Measurements from ENCODE around the gene RPH3AL. TPM values are rescaled to one million over a fixed set of nuclear protein-coding genes. Genes with fewer than 3 reads are reported as not detected.

The RPH3AL gene
- polyA plus RNA-seq, 1 experiment, result 4.0 TPM

- no peak for TF ChIP-seq CTCF (IDR thresholded peaks at IDR 0.05; ENCODE audit: insufficient read depth, low read depth, low read length)
- H3K4me3 ChIP-seq (ENCODE audit: low read depth, low read length), result no peak overlapping the region
- CTCF ChIA-PET, result no interaction called here
- no peaks in the 10 kb centered on the region for H3K27me3 ChIP-seq (ENCODE audit: control insufficient read depth, insufficient read depth, low read length)
- POLR2A ChIA-PET, result no interaction called here
- no peaks in the 10 kb centered on the region for H3K36me3 ChIP-seq (ENCODE audit: control insufficient read depth, insufficient read depth, low read length)
- no peak for DNase-seq (ENCODE audit: low read depth)
These were observed 4.2 kb upstream of the RPH3AL start for GRCh38 chr17:356671-357434.

GRCh38 chr17:354651-355556 is 2.3 kb upstream of the RPH3AL start:
- POLR2A ChIA-PET, result no interaction called here
- H3K36me3 ChIP-seq (ENCODE audit: control insufficient read depth, insufficient read depth, low read length), result no peaks in the 10 kb centered on the region
- H3K4me3 ChIP-seq (ENCODE audit: low read depth, low read length), result no peak overlapping the region
- no peak for TF ChIP-seq CTCF (IDR thresholded peaks at IDR 0.05; ENCODE audit: insufficient read depth, low read depth, low read length)
- CTCF ChIA-PET, result interaction anchor here (0.6 kb wide), 1 partner anchor 149 kb away, joined by 3 read pairs; no protein-coding TSS in a partner anchor
- no peaks in the 10 kb centered on the region for H3K27me3 ChIP-seq (ENCODE audit: control insufficient read depth, insufficient read depth, low read length)
- DNase-seq (ENCODE audit: low read depth), result no peak

DNA sequence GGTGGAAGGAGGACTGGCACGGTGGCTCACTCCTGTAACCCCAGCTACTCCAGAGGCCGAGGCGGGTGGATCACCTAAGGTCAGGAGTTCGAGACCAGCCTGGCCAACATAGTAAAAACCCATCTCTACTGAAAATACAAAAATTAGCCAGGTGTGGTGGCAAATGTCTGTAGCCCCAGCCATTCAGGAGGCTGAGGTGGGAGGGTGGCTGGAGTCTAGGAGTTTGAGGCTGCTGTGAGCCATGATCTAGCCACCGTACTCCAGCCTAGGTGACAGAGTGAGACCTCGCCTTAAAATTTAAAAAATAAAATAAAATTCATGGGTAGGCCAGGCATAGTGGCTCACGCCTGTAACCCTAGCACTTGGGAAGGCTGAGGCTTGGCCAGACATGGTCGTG is 1.2 kb upstream of the RPH3AL start:
- no peak overlapping the region for H3K4me3 ChIP-seq (ENCODE audit: low read depth, low read length)
- no peaks in the 10 kb centered on the region for H3K36me3 ChIP-seq (ENCODE audit: control insufficient read depth, insufficient read depth, low read length)
- no peaks in the 10 kb centered on the region for H3K27me3 ChIP-seq (ENCODE audit: control insufficient read depth, insufficient read depth, low read length)
- no peak for TF ChIP-seq CTCF (IDR thresholded peaks at IDR 0.05; ENCODE audit: insufficient read depth, low read depth, low read length)
- no peak for DNase-seq (ENCODE audit: low read depth)
- POLR2A ChIA-PET, result no interaction called here
- CTCF ChIA-PET, result interaction anchor here (0.6 kb wide), 1 partner anchor 14 kb away, joined by 3 read pairs; no protein-coding TSS in a partner anchor

- TF ChIP-seq CTCF (IDR thresholded peaks at IDR 0.05; ENCODE audit: insufficient read depth, low read depth, low read length), result no peak
- CTCF ChIA-PET, result interaction anchor here (0.6 to 1.4 kb wide), 2 partner anchors 14 to 34 kb away, joined by 3 to 4 read pairs; no protein-coding TSS in a partner anchor
- POLR2A ChIA-PET, result no interaction called here
- Histone ChIP-seq H3K4me3 (ENCODE audit: low read depth, low read length) (no peak overlapping the region), H3K27me3 (ENCODE audit: control insufficient read depth, insufficient read depth, low read length) (no peaks in the 10 kb centered on the region), H3K36me3 (ENCODE audit: control insufficient read depth, insufficient read depth, low read length) (no peaks in the 10 kb centered on the region)
- DNase-seq (ENCODE audit: low read depth), result no peak
These were observed 718 bp upstream of the RPH3AL start for GRCh38 chr17:353213-353837.
